CD14-positive monocyte (primary cell): ENCODE measurements around the gene DDR1. TPM values are rescaled to one million over a fixed set of nuclear protein-coding genes. Genes with fewer than 3 reads are reported as not detected.

Experiments
- DNase-seq, 3 donors: peaks; one replicate each; pipeline ENCODE4 v3.0.0-alpha.2; 2011 to 2022
- H2AFZ ChIP-seq: 2 replicates; pipeline ENCODE4 v1.6.0; 2012; ENCODE audit warnings: mild to moderate bottlenecking, low read depth, low read length, inconsistent platforms; ENCODE audit not compliant: insufficient read depth, poor library complexity, severe bottlenecking
- H3K27ac ChIP-seq, 2 donors: 1 replicate in 1 of 2; 2 replicates in 1 of 2; pipeline ENCODE4 v1.5.1; 2012 to 2013; ENCODE audit warnings: low read length in 2 of 2, control low read depth in 1 of 2, inconsistent platforms in 1 of 2, low read depth in 1 of 2, mild to moderate bottlenecking in 1 of 2
- H3K27me3 ChIP-seq, 2 donors: one replicate each; pipeline versions ENCODE4 v1.6.0 to v1.6.1; 2011 to 2013; ENCODE audit warnings: low read length in 2 of 2; ENCODE audit not compliant: control insufficient read depth in 2 of 2, insufficient read depth in 2 of 2
- H3K36me3 ChIP-seq, 2 donors: replicated peaks in 1 of 2; 1 replicate in 1 of 2; 2 replicates in 1 of 2; pipeline versions ENCODE4 v1.5.1 to v1.6.1; 2012 to 2013; ENCODE audit warnings: low read length in 2 of 2, control low read depth in 1 of 2, inconsistent platforms in 1 of 2, mild to moderate bottlenecking in 1 of 2; ENCODE audit not compliant: insufficient read depth in 2 of 2, control insufficient read depth in 1 of 2
- H3K4me1 ChIP-seq, 2 donors: 1 replicate in 1 of 2; 2 replicates in 1 of 2; pipeline versions ENCODE4 v1.5.1 to v1.6.1; 2012 to 2013; ENCODE audit warnings: low read length in 2 of 2, control low read depth in 1 of 2, inconsistent platforms in 1 of 2, mild to moderate bottlenecking in 1 of 2, moderate library complexity in 1 of 2; ENCODE audit not compliant: insufficient read depth in 2 of 2, control insufficient read depth in 1 of 2
- H3K4me2 ChIP-seq: replicated peaks from 2 replicates; pipeline ENCODE3; 2012; ENCODE audit warnings: low read length, moderate library complexity, mild to moderate bottlenecking; ENCODE audit not compliant: poor library complexity, severe bottlenecking; ENCODE audit errors: extremely low read depth
- H3K4me3 ChIP-seq, 3 experiments: fragments of 200-600 bp in 1 of 3; sonication (generic) in 1 of 3; replicated peaks in 1 of 3; 1 replicate in 2 of 3; 2 replicates in 1 of 3; pipeline ENCODE4 v1.5.1; 2011 to 2013; ENCODE audit warnings: low read length in 3 of 3, mild to moderate bottlenecking in 3 of 3, control low read depth in 2 of 3, low read depth in 2 of 3, inconsistent platforms in 1 of 3, moderate library complexity in 1 of 3
- H3K79me2 ChIP-seq: 2 replicates; pipeline ENCODE4 v1.6.0; 2012; ENCODE audit warnings: mild to moderate bottlenecking, control low read depth, inconsistent platforms, low read length, moderate library complexity; ENCODE audit not compliant: insufficient read depth
- H3K9ac ChIP-seq: 2 replicates; pipeline ENCODE4 v1.6.0; 2017; ENCODE audit warnings: low read length, mild to moderate bottlenecking; ENCODE audit not compliant: insufficient read depth, poor library complexity, severe bottlenecking
- H3K9me3 ChIP-seq, 2 donors: replicated peaks in 1 of 2; 1 replicate in 1 of 2; 2 replicates in 1 of 2; pipeline versions ENCODE4 v1.5.1 to v1.6.1; 2012 to 2013; ENCODE audit warnings: low read length in 2 of 2, control low read depth in 1 of 2; ENCODE audit not compliant: control insufficient read depth in 1 of 2, insufficient read depth in 1 of 2
- H4K20me1 ChIP-seq: 2 replicates; pipeline ENCODE4 v1.6.0; 2012; ENCODE audit warnings: mild to moderate bottlenecking, low read length, control low read depth, moderate library complexity; ENCODE audit not compliant: insufficient read depth
- H3K27ac Mint-ChIP-seq, 7 donors: one replicate each; pipeline ENCODE4 v1.8.0; 2020; ENCODE audit warnings: mild to moderate bottlenecking in 7 of 7, mixed read lengths in 7 of 7, moderate library complexity in 6 of 7, inconsistent platforms in 2 of 7
- H3K27me3 Mint-ChIP-seq, 3 donors: one replicate each; pipeline ENCODE4 v1.8.0; 2021 to 2022; ENCODE audit warnings: low read depth in 3 of 3, mild to moderate bottlenecking in 3 of 3, mixed read lengths in 3 of 3, moderate library complexity in 3 of 3, inconsistent platforms in 1 of 3
- H3K36me3 Mint-ChIP-seq, 2 donors: one replicate each; pipeline ENCODE4 v1.8.0; 2020; ENCODE audit warnings: mixed read lengths in 2 of 2, inconsistent platforms in 1 of 2, mild to moderate bottlenecking in 1 of 2
- H3K4me1 Mint-ChIP-seq: one replicate; pipeline ENCODE4 v1.8.0; 2020; ENCODE audit warnings: mild to moderate bottlenecking, mixed read lengths
- H3K4me3 Mint-ChIP-seq, 2 donors: one replicate each; pipeline ENCODE4 v1.8.0; 2020; ENCODE audit warnings: mild to moderate bottlenecking in 2 of 2, mixed read lengths in 2 of 2, moderate library complexity in 1 of 2
- H3K9me3 Mint-ChIP-seq, 7 donors: one replicate each; pipeline ENCODE4 v1.8.0; 2020 to 2022; ENCODE audit warnings: mixed read lengths in 7 of 7, mild to moderate bottlenecking in 6 of 7, moderate library complexity in 6 of 7, inconsistent platforms in 2 of 7
- WGBS: methylation state at CpG from one replicate; pipeline ENCODE4 v1.1.5; 2013; ENCODE audit warnings: missing lambda C conversion rate; ENCODE audit not compliant: insufficient coverage; 5-methylcytosine and 5-hydroxymethylcytosine counted together
- intact Hi-C, 2 donors: fragments of 100-400 bp; cut with micrococcal nuclease; formaldehyde crosslinking; loops; one replicate each; pipeline versions ENCODE4 v1.15.0 to v1.15.1; 2023
- polyA plus RNA-seq, 3 donors: library from polyadenylated mRNA; depleted of rRNA in 1 of 3; unstranded in 2 of 3; stranded (reverse) in 1 of 3; fragments of 300-500 nt in 2 of 3; fragments of >200 nt in 1 of 3; fragmentation: Illumina TruSeq in 2 of 3; gene quantifications; 1 replicate in 2 of 3; 2 replicates in 1 of 3; pipeline ENCODE4 v1.2.3, GENCODE V29; 2012 to 2021
- TF ChIP-seq, protein P1 (sequence below): fragments of 200-600 bp; IDR thresholded peaks from one replicate; pipeline ENCODE4 v1.8.0; 2022; ENCODE audit warnings: antibody characterized with exemption, mild to moderate bottlenecking

Gene DDR1
- polyA plus RNA-seq, 3 donors, result 0.39 to 1.0 (median 0.51) TPM

GRCh38 chr6:30945281-30945680, 61.0 kb downstream of the DDR1 start:
- Mint-ChIP-seq H3K9me3 (peaks cover 0 to 6% (median 3%) of the 10 kb centered on the region in 7 donors), H3K27me3 (peaks cover 29 to 59% (median 31%) of the 10 kb centered on the region in 3 donors), H3K4me3 (no peak overlapping the region), H3K27ac (no peak overlapping the region), H3K4me1 (peaks cover 4% of the 10 kb centered on the region), H3K36me3 (no peaks in the 10 kb centered on the region)
- H3K27ac ChIP-seq, result no peak overlapping the region
- no peak overlapping the region for H3K4me3 ChIP-seq
- H3K9ac ChIP-seq, result no peak overlapping the region
- H3K4me2 ChIP-seq, result no peak overlapping the region
- WGBS, result 100% methylated on average over 2 of the region's 5 CpGs
- no peak overlapping the region for H2AFZ ChIP-seq
- no peaks in the 10 kb centered on the region for H3K36me3 ChIP-seq
- no peak for DNase-seq
- TF ChIP-seq, protein P1, sequence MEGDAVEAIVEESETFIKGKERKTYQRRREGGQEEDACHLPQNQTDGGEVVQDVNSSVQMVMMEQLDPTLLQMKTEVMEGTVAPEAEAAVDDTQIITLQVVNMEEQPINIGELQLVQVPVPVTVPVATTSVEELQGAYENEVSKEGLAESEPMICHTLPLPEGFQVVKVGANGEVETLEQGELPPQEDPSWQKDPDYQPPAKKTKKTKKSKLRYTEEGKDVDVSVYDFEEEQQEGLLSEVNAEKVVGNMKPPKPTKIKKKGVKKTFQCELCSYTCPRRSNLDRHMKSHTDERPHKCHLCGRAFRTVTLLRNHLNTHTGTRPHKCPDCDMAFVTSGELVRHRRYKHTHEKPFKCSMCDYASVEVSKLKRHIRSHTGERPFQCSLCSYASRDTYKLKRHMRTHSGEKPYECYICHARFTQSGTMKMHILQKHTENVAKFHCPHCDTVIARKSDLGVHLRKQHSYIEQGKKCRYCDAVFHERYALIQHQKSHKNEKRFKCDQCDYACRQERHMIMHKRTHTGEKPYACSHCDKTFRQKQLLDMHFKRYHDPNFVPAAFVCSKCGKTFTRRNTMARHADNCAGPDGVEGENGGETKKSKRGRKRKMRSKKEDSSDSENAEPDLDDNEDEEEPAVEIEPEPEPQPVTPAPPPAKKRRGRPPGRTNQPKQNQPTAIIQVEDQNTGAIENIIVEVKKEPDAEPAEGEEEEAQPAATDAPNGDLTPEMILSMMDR, result no peak
- intact Hi-C loops, result no loop called here
- H3K4me1 ChIP-seq, result no peaks in the 10 kb centered on the region
- H3K27me3 ChIP-seq, result peaks cover 7 to 16% of the 10 kb centered on the region in 2 donors
- no peaks in the 10 kb centered on the region for H3K9me3 ChIP-seq
- H3K79me2 ChIP-seq, result no peaks in the 10 kb centered on the region
- no peaks in the 10 kb centered on the region for H4K20me1 ChIP-seq

- H3K4me1 ChIP-seq, result no peaks in the 10 kb centered on the region
- Mint-ChIP-seq H3K4me3 (no peak overlapping the region), H3K27ac (no peak overlapping the region), H3K9me3 (peaks cover 1 to 9% (median 6%) of the 10 kb centered on the region in 7 donors), H3K27me3 (peaks cover 29 to 59% (median 36%) of the 10 kb centered on the region in 3 donors), H3K4me1 (peaks cover 4% of the 10 kb centered on the region), H3K36me3 (no peaks in the 10 kb centered on the region)
- no peak overlapping the region for H3K4me3 ChIP-seq
- intact Hi-C loops, result no loop called here
- no peaks in the 10 kb centered on the region for H4K20me1 ChIP-seq
- H2AFZ ChIP-seq, result no peak overlapping the region
- no peak for DNase-seq
- no CpG with 5 or more reads among the region's 4 CpGs for WGBS
- no peak overlapping the region for H3K4me2 ChIP-seq
- H3K9ac ChIP-seq, result no peak overlapping the region
- peaks cover 12 to 26% of the 10 kb centered on the region in 2 donors for H3K27me3 ChIP-seq
- no peaks in the 10 kb centered on the region for H3K9me3 ChIP-seq
- H3K36me3 ChIP-seq, result no peaks in the 10 kb centered on the region
- H3K27ac ChIP-seq, result no peak overlapping the region
- no peaks in the 10 kb centered on the region for H3K79me2 ChIP-seq
- TF ChIP-seq, protein P1, result no peak
These were observed 62.9 kb downstream of the DDR1 start for GRCh38 chr6:30947231-30947630.
